Brain microvascular endothelial cell (primary cell): ENCODE measurements around the gene ARF3.
A peak's percentile ranks its signal among the peaks of the same experiment; 100 is the strongest.

Source experiments
- DNase-seq: peaks from one replicate; pipeline ENCODE4 v3.0.0-alpha.2; 2020
- H3K27ac ChIP-seq: fragments of 250-450 bp; sonication (Bioruptor Pico); 2 replicates; pipeline ENCODE4 v1.5.1; 2020; ENCODE audit warnings: mild to moderate bottlenecking, moderate library complexity
- H3K27me3 ChIP-seq: fragments of 250-450 bp; sonication (Bioruptor Pico); replicated peaks from 2 replicates; pipeline ENCODE4 v1.5.1; 2020; ENCODE audit warnings: mild to moderate bottlenecking
- H3K36me3 ChIP-seq: fragments of 250-450 bp; sonication (Bioruptor Pico); replicated peaks from 2 replicates; pipeline ENCODE4 v1.5.1; 2020; ENCODE audit warnings: mild to moderate bottlenecking
- H3K4me3 ChIP-seq: 2 replicates; pipeline ENCODE4 v1.5.1; 2011; ENCODE audit warnings: low read depth, mild to moderate bottlenecking, control low read depth, low read length, moderate library complexity
- CTCF ChIP-seq: IDR thresholded peaks from 2 replicates; pipeline ENCODE4 v1.5.1; 2011; ENCODE audit warnings: low read depth, mild to moderate bottlenecking, moderate library complexity, low read length, control low read depth, inconsistent platforms; ENCODE audit errors: missing control alignments
- in situ Hi-C: cut with HindIII; loops from 2 replicates; pipeline ENCODE4 v1.10.0; 2017; ENCODE audit warnings: low sequenced_read_pairs, low pct_ligation_motif_present

Gene ARF3

GRCh38 chr12:48901278-48901677 is 56.0 kb downstream of the ARF3 start:
- H3K27ac ChIP-seq, result no peak overlapping the region
- H3K27me3 ChIP-seq, result no peaks in the 10 kb centered on the region
- in situ Hi-C loops, result no loop called here
- no peak overlapping the region for H3K4me3 ChIP-seq
- no peak for TF ChIP-seq CTCF
- DNase-seq, result no peak
- H3K36me3 ChIP-seq, result no peaks in the 10 kb centered on the region

DNA sequence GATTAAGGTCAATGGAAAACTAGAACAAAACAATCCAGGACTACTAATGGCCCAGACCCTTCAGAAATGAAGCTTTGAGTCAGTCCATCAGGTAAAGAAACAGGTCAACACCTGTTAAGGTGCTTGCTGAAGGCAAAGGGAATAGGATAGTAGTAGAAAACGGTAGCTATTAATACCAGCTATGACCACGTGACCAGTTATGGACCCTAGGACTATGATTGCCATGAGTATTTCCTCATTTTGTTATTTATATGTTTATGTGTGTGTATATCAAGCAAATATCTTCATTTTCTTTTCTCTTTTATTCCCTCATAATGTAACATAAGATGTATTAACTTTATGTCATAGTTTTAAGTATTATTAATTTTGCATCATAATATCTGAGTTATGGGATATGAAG is 57.6 kb downstream of the ARF3 start:
- Histone ChIP-seq H3K27ac (no peak overlapping the region), H3K36me3 (no peaks in the 10 kb centered on the region), H3K4me3 (no peak overlapping the region), H3K27me3 (no peaks in the 10 kb centered on the region)
- in situ Hi-C loops, result no loop called here
- DNase-seq, result no peak
- no peak for TF ChIP-seq CTCF

GRCh38 chr12:48894271-48894670 is 63.0 kb downstream of the ARF3 start:
- H3K27me3 ChIP-seq, result no peaks in the 10 kb centered on the region
- H3K36me3 ChIP-seq, result no peaks in the 10 kb centered on the region

DNA sequence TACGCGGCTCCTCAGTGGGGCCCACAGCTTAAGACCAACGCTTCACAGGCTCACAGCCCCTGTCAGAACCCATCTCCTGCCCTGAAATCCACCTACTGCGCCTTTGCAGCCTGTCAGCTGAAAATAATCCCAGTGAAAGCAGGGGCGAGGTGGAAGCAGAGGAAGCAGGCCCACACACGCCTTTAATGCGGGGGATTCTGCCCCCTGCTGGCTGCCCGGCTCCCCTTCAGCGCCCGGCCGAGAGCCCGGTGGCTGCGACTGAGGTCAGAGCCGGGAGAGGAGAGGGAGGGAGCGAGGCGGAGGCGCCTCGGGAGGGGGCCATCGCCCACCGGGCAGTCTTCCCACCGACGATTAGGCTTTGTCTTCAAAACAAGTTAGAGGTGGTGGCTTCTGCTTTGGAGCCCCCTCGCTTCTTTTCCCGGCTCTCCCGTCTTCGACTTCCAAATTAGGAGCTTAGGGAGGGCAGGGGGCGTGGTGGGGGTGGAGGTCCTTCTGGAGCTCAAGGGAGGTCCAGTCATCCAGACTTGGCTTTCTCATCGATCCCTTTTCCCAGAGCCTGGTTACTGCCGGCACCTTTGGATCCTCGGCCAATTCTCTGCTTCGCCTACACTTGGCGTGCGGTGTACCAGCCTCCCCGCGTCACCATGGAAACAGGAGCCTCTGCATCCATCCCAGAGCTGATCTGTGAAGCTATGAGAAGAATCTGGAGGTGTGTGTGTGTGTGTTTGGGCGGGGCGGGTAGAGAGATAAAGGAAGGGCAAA is 66.4 kb downstream of the ARF3 start:
- Histone ChIP-seq H3K27me3 (no peaks in the 10 kb centered on the region), H3K27ac (no peak overlapping the region), H3K4me3 (peak overlapping the region; percentile 37), H3K36me3 (no peaks in the 10 kb centered on the region)
- peak; percentile 96 for TF ChIP-seq CTCF
- DNase-seq, result peak; percentile 66
- in situ Hi-C loops, result no loop called here

More at GRCh38 chr12:48894271-48894670, 63.0 kb downstream of the ARF3 start:
- Histone ChIP-seq H3K4me3 (no peak overlapping the region), H3K27ac (no peak overlapping the region)
- in situ Hi-C loops, result no loop called here
- DNase-seq, result no peak
- no peak for TF ChIP-seq CTCF

- TF ChIP-seq CTCF, result no peak
- no peak for DNase-seq
- Histone ChIP-seq H3K4me3 (no peak overlapping the region), H3K27ac (no peak overlapping the region), H3K36me3 (no peaks in the 10 kb centered on the region), H3K27me3 (no peaks in the 10 kb centered on the region)
- in situ Hi-C loops, result no loop called here
These were observed 67.6 kb downstream of the ARF3 start for GRCh38 chr12:48889679-48890078.
